Thoracic aorta (tissue), 2 donors: ENCODE data around the gene STAB2. TPM values are rescaled to one million over a fixed set of nuclear protein-coding genes. Genes with fewer than 3 reads are reported as not detected.

Experiments used
- ATAC-seq: fragments of 150-250 bp; one replicate; pipeline ENCODE4 v1.8.0; 2017; ENCODE audit warnings: low read depth; ENCODE audit not compliant: insufficient number of reproducible peaks, low FRiP score
- DNase-seq: peaks from one replicate; pipeline ENCODE4 v3.0.0-alpha.2; 2020; ENCODE audit warnings: low spot score
- H3K27ac ChIP-seq, 2 donors: fragments of 200-600 bp; sonication (generic); 1 replicate in 1 of 2; 2 replicates in 1 of 2; pipeline ENCODE4 v1.5.1; 2016; ENCODE audit warnings: mild to moderate bottlenecking in 2 of 2, moderate library complexity in 2 of 2
- H3K27me3 ChIP-seq: fragments of 200-600 bp; sonication (generic); replicated peaks from 2 replicates; pipeline ENCODE4 v1.6.0; 2016; ENCODE audit warnings: mild to moderate bottlenecking; ENCODE audit not compliant: insufficient read depth
- H3K36me3 ChIP-seq: fragments of 200-600 bp; sonication (generic); one replicate; pipeline ENCODE4 v1.5.1; 2016
- H3K4me1 ChIP-seq, 2 donors: fragments of 200-600 bp; sonication (generic); 1 replicate in 1 of 2; 2 replicates in 1 of 2; pipeline versions ENCODE4 v1.5.1 to v1.6.0; 2016; ENCODE audit warnings: low read depth in 2 of 2, mild to moderate bottlenecking in 1 of 2; ENCODE audit not compliant: control insufficient read depth in 1 of 2
- H3K4me3 ChIP-seq: fragments of 200-600 bp; sonication (generic); 2 replicates; pipeline ENCODE4 v1.5.1; 2016; ENCODE audit warnings: mild to moderate bottlenecking
- H3K9me3 ChIP-seq: fragments of 200-600 bp; sonication (generic); 2 replicates; pipeline ENCODE4 v1.5.1; 2016
- CTCF ChIP-seq: fragments of 200-600 bp; sonication (generic); IDR thresholded peaks from one replicate; pipeline ENCODE4 v1.5.1; 2019; ENCODE audit warnings: antibody characterized with exemption
- total RNA-seq, 2 donors: library from RNA; depleted of rRNA; stranded (reverse); fragments of >200 nt; gene quantifications; one replicate each; pipeline versions ENCODE4 v1.1.0 to v1.2.3, GENCODE V29; 2016

The STAB2 gene
- total RNA-seq, 2 donors from 2014 or later: not detected

- no peak overlapping the region for H3K4me3 ChIP-seq
- H3K36me3 ChIP-seq: no peaks in the 10 kb centered on the region
- no peaks in the 10 kb centered on the region for H3K4me1 ChIP-seq
- DNase-seq: no peak
- no peaks in the 10 kb centered on the region for H3K27me3 ChIP-seq
- no peak for TF ChIP-seq CTCF
- ATAC-seq: no peak
- H3K9me3 ChIP-seq: no peaks in the 10 kb centered on the region
- no peak overlapping the region for H3K27ac ChIP-seq
Observed at GRCh38 chr12:103547376-103547775, 39.7 kb upstream of the STAB2 start.

GRCh38 chr12:103547929-103548328, 39.1 kb upstream of the STAB2 start:
- DNase-seq: no peak
- H3K4me3 ChIP-seq: no peak overlapping the region
- no peaks in the 10 kb centered on the region for H3K36me3 ChIP-seq
- no peaks in the 10 kb centered on the region for H3K4me1 ChIP-seq
- H3K9me3 ChIP-seq: no peaks in the 10 kb centered on the region
- TF ChIP-seq CTCF: no peak
- no peak overlapping the region for H3K27ac ChIP-seq
- H3K27me3 ChIP-seq: no peaks in the 10 kb centered on the region
- no peak for ATAC-seq

- peak; percentile 71 for TF ChIP-seq CTCF
- DNase-seq: no peak
- H3K27ac ChIP-seq: no peak overlapping the region
Observed at GRCh38 chr12:103548622-103549601, 38.2 kb upstream of the STAB2 start.

GRCh38 chr12:103556890-103557627, 30.0 kb upstream of the STAB2 start:
- H3K36me3 ChIP-seq: no peaks in the 10 kb centered on the region
- no peak overlapping the region for H3K27ac ChIP-seq
- no peak overlapping the region for H3K4me3 ChIP-seq
- H3K27me3 ChIP-seq: peaks cover 4% of the 10 kb centered on the region
- no peak for TF ChIP-seq CTCF
- no peak for ATAC-seq
- H3K4me1 ChIP-seq: no peaks in the 10 kb centered on the region
- DNase-seq: no peak
- no peaks in the 10 kb centered on the region for H3K9me3 ChIP-seq

More at GRCh38 chr12:103548622-103549601, 38.2 kb upstream of the STAB2 start:
- Histone ChIP-seq H3K27me3 (no peaks in the 10 kb centered on the region), H3K4me1 (no peaks in the 10 kb centered on the region), H3K4me3 (no peak overlapping the region), H3K9me3 (no peaks in the 10 kb centered on the region), H3K36me3 (no peaks in the 10 kb centered on the region)
- ATAC-seq: no peak

- H3K4me3 ChIP-seq: no peak overlapping the region
- H3K9me3 ChIP-seq: no peaks in the 10 kb centered on the region
- H3K36me3 ChIP-seq: no peaks in the 10 kb centered on the region
- H3K27ac ChIP-seq: no peak overlapping the region
- no peaks in the 10 kb centered on the region for H3K4me1 ChIP-seq
- H3K27me3 ChIP-seq: peaks cover 4% of the 10 kb centered on the region
- DNase-seq (no peak), ATAC-seq (no peak)
- no peak for TF ChIP-seq CTCF
Observed at GRCh38 chr12:103557628-103558010, 29.5 kb upstream of the STAB2 start.
